Uterus (tissue), 2 donors: ENCODE results near the gene MSL1.

Source experiments
- CTCF ChIP-seq, 4 experiments: fragments of 200-600 bp in 2 of 4; fragments of 450-650 bp in 2 of 4; sonication (generic) in 2 of 4; IDR thresholded peaks; one replicate each; pipeline ENCODE4 v1.5.1; 2016 to 2019; ENCODE audit warnings: antibody characterized with exemption in 4 of 4, mild to moderate bottlenecking in 2 of 4, moderate library complexity in 1 of 4
- POLR2A ChIP-seq, 2 donors: fragments of 450-650 bp; IDR thresholded peaks; one replicate each; pipeline ENCODE4 v1.6.1; 2016; ENCODE audit warnings: antibody characterized with exemption in 2 of 2, mild to moderate bottlenecking in 1 of 2, moderate library complexity in 1 of 2

DNA sequence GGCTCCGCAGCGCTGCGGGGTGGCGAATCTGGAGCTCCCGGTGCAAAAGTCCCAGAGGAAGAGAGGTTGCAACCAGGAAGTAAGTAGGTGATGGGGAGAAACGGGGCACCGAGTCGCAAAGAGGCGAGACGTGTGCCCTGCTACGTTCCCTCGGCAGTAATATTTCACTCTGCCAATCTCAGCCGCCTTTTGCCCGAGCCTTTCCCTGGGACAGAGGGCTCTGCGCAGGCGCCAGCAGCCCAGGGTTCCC, 21.4 kb upstream of the MSL1 start, which contains the start of gene NR1D1:
- TF ChIP-seq CTCF (IDR thresholded peaks at IDR 0.05) (peak in 1 of 4 experiments; percentile 3), POLR2A (IDR thresholded peaks at IDR 0.05) (peak in 1 of 2 donors; percentile 92)
